ENCODE measurements around the gene PDIA5. TPM values are rescaled to one million over a fixed set of nuclear protein-coding genes. Genes with fewer than 3 reads are reported as not detected.
A peak's percentile ranks its signal among the peaks of the same experiment; 100 is the strongest.

PDIA5 gene
- total RNA-seq, 2 donors from 2014 or later: 57.5 to 68.3 TPM

DNA sequence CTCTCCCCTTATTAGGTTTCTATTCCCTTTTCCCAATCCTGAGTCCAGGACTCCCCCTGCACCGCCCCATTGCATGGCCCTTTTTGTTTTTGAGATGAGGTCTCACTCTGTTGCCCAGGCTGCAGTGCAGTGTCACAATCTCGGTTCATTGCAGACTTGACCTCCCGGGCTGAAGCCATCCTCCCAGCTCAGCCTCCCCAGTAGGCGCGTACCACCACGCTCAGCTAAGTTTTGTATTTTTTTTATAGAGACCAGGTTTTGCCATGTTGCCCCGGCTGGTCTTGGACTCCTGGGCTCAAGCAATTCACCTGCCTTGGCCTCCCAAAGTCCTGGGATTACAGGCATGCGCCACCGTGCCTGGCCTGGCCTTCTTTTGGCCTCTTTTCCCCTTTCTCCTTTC is 29.3 kb downstream of the PDIA5 start:
- H3K36me3 Mint-ChIP-seq (ENCODE audit: low read depth): peaks cover 53% of the 10 kb centered on the region
- H3K4me3 Mint-ChIP-seq: no peak overlapping the region
- H3K27ac Mint-ChIP-seq: peak overlapping the region; percentile 56
- no peaks in the 10 kb centered on the region for H3K27me3 Mint-ChIP-seq (ENCODE audit: insufficient read depth)
- Histone ChIP-seq H3K27me3 (ENCODE audit: control insufficient read depth, insufficient read depth, low read length, poor library complexity, severe bottlenecking) (no peaks in the 10 kb centered on the region), H3K9me3 (ENCODE audit: control insufficient read depth, low read length) (no peaks in the 10 kb centered on the region), H3K27ac (ENCODE audit: low read depth, low read length) (no peak overlapping the region), H3K4me1 (ENCODE audit: control insufficient read depth, insufficient read depth, low read length) (peaks cover 30% of the 10 kb centered on the region), H3K36me3 (ENCODE audit: control insufficient read depth, insufficient read depth, low read length) (peaks cover 80% of the 10 kb centered on the region), H3K4me3 (ENCODE audit: low read length) (no peak overlapping the region), H3K9ac (ENCODE audit: extremely low read depth, low read length, poor library complexity, severe bottlenecking) (no peak overlapping the region)
- no peaks in the 10 kb centered on the region for H3K9me3 Mint-ChIP-seq
- H3K4me1 Mint-ChIP-seq: peaks cover 46% of the 10 kb centered on the region
- DNase-seq: no peak
- 91 to 96% methylated on average over 6 to 9 of the region's 9 CpGs for WGBS, 2 experiments (ENCODE audit: insufficient coverage in 1 of 2, insufficient read length in 1 of 2)
- TF ChIP-seq, protein P1, sequence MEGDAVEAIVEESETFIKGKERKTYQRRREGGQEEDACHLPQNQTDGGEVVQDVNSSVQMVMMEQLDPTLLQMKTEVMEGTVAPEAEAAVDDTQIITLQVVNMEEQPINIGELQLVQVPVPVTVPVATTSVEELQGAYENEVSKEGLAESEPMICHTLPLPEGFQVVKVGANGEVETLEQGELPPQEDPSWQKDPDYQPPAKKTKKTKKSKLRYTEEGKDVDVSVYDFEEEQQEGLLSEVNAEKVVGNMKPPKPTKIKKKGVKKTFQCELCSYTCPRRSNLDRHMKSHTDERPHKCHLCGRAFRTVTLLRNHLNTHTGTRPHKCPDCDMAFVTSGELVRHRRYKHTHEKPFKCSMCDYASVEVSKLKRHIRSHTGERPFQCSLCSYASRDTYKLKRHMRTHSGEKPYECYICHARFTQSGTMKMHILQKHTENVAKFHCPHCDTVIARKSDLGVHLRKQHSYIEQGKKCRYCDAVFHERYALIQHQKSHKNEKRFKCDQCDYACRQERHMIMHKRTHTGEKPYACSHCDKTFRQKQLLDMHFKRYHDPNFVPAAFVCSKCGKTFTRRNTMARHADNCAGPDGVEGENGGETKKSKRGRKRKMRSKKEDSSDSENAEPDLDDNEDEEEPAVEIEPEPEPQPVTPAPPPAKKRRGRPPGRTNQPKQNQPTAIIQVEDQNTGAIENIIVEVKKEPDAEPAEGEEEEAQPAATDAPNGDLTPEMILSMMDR (conservative IDR thresholded peaks at IDR 0.05): no peak

DNA sequence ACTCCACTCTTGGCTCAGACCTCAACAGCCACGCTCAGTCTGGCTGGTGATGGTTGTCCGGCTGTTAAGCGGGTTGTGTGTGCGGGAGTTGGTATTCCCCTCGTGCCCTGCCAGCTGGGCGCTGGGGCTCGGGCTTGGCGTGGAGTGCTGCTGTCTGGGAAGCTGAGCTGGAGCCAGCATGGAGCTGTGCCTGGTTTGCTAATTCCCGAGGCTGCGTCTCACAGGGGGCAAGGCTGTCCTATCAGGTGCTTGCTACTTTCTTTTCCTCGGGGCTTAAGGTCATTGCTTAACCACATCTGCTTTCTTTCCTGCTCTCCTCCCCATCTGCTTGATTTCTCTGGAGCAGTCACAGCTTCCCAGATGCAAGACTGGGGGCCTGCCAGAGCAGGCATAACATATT is 29.9 kb downstream of the PDIA5 start:
- H3K27ac ChIP-seq (ENCODE audit: low read depth, low read length): peak overlapping the region; percentile 27
- peaks cover 44% of the 10 kb centered on the region for H3K4me1 Mint-ChIP-seq
- peaks cover 80% of the 10 kb centered on the region for H3K36me3 ChIP-seq (ENCODE audit: control insufficient read depth, insufficient read depth, low read length)
- WGBS, 2 experiments (ENCODE audit: insufficient coverage in 1 of 2, insufficient read length in 1 of 2): 88 to 94% methylated on average over 3 to 11 of the region's 11 CpGs
- no peak overlapping the region for H3K9ac ChIP-seq (ENCODE audit: extremely low read depth, low read length, poor library complexity, severe bottlenecking)
- no peaks in the 10 kb centered on the region for H3K9me3 ChIP-seq (ENCODE audit: control insufficient read depth, low read length)
- H3K27me3 Mint-ChIP-seq (ENCODE audit: insufficient read depth): no peaks in the 10 kb centered on the region
- DNase-seq: no peak
- H3K27ac Mint-ChIP-seq: no peak overlapping the region
- no peaks in the 10 kb centered on the region for H3K27me3 ChIP-seq (ENCODE audit: control insufficient read depth, insufficient read depth, low read length, poor library complexity, severe bottlenecking)
- H3K4me3 Mint-ChIP-seq: no peak overlapping the region
- peaks cover 30% of the 10 kb centered on the region for H3K4me1 ChIP-seq (ENCODE audit: control insufficient read depth, insufficient read depth, low read length)
- H3K36me3 Mint-ChIP-seq (ENCODE audit: low read depth): peaks cover 52% of the 10 kb centered on the region
- no peak overlapping the region for H3K4me3 ChIP-seq (ENCODE audit: low read length)
- no peaks in the 10 kb centered on the region for H3K9me3 Mint-ChIP-seq
- TF ChIP-seq, protein P1 (conservative IDR thresholded peaks at IDR 0.05): no peak

DNA sequence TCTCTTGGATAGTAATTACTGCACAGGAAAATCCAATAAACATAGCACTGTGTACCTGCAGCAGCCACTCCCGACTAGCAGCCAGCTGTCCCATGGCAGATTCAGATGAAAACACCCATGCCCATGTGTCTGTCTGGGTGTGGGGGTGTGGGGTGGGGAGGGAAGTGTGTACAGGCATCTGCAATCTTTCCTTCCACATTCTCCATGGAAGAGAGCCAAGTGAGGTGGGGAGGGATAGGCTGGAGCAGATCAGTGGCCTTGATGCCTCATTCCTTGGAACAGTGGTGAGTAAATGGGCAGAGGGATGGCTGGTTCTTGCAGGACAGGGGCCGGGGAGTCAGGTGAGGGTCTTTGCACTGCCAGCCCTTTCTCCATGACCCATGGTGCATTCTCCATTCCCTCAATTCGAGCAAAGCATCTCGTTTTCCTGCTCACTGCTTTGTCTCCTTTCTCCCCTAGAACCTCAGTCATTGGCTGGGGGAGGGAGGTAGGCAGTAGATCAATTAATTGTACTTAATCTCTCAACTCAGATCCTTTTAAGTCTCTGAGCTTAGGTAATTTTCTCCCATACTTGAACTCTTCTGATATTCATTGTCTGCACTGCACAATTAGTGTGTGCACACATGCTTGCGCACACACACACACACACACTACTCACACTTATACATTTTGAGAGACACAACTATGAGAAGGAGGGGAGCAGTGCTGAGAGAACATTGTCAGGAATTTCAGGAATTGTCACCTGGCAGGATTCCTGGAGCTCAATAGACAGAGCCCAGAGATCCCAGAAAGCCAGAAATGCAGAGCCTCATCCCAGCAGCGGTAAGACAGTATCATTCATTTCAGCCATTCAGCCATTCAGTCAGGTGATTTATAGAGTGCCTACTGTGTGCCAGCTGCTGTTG is 31.9 kb downstream of the PDIA5 start:
- H3K27ac Mint-ChIP-seq: peak overlapping the region; percentile 97
- WGBS, 2 experiments (ENCODE audit: insufficient coverage in 1 of 2, insufficient read length in 1 of 2): 68 to 72% methylated on average over 3 to 6 of the region's 6 CpGs

More for the DNA sequence above, 31.9 kb downstream of the PDIA5 start:
- peak overlapping the region; percentile 35 for H3K9ac ChIP-seq (ENCODE audit: extremely low read depth, low read length, poor library complexity, severe bottlenecking)
- peak overlapping the region; percentile 6 for H3K27ac ChIP-seq (ENCODE audit: low read depth, low read length)
- peaks cover 44% of the 10 kb centered on the region for H3K4me1 Mint-ChIP-seq
- H3K36me3 ChIP-seq (ENCODE audit: control insufficient read depth, insufficient read depth, low read length): peaks cover 77% of the 10 kb centered on the region
- TF ChIP-seq, protein P1 (conservative IDR thresholded peaks at IDR 0.05): no peak
- peak; percentile 66 for DNase-seq
- peak overlapping the region; percentile 32 for H3K4me3 Mint-ChIP-seq
- no peaks in the 10 kb centered on the region for H3K9me3 Mint-ChIP-seq
- H3K9me3 ChIP-seq (ENCODE audit: control insufficient read depth, low read length): no peaks in the 10 kb centered on the region
- peaks cover 51% of the 10 kb centered on the region for H3K36me3 Mint-ChIP-seq (ENCODE audit: low read depth)
- H3K4me1 ChIP-seq (ENCODE audit: control insufficient read depth, insufficient read depth, low read length): peaks cover 30% of the 10 kb centered on the region
- no peaks in the 10 kb centered on the region for H3K27me3 ChIP-seq (ENCODE audit: control insufficient read depth, insufficient read depth, low read length, poor library complexity, severe bottlenecking)
- H3K4me3 ChIP-seq (ENCODE audit: low read length): peak overlapping the region; percentile 7
- no peaks in the 10 kb centered on the region for H3K27me3 Mint-ChIP-seq (ENCODE audit: insufficient read depth)
